GM23248 (cell line): ENCODE data around the gene MRPL40. TPM values are rescaled to one million over a fixed set of nuclear protein-coding genes. Genes with fewer than 3 reads are reported as not detected.
"Not testable (repeated sequence)": the region's sequence is repeated elsewhere in the genome, so short reads cannot be mapped to it uniquely, and the experiment has no call there.

Source experiments
- DNase-seq: peaks from one replicate; pipeline ENCODE4 v3.0.0-alpha.2; 2015
- H2AFZ ChIP-seq: fragments of 200-600 bp; sonication (generic); 2 replicates; pipeline ENCODE4 v1.6.1; 2016; ENCODE audit warnings: antibody characterized with exemption
- H3F3A ChIP-seq: fragments of 200-600 bp; sonication (generic); 2 replicates; pipeline ENCODE4 v1.6.1; 2016; ENCODE audit warnings: mild to moderate bottlenecking, antibody characterized with exemption, mixed run types; ENCODE audit not compliant: insufficient read depth
- H3K27ac ChIP-seq: fragments of 200-600 bp; sonication (generic); 2 replicates; pipeline ENCODE4 v1.5.1; 2016; ENCODE audit warnings: mild to moderate bottlenecking
- H3K27me3 ChIP-seq: fragments of 200-600 bp; sonication (generic); replicated peaks from 2 replicates; pipeline ENCODE4 v1.6.1; 2016; ENCODE audit warnings: mild to moderate bottlenecking; ENCODE audit not compliant: insufficient read depth
- H3K36me3 ChIP-seq: fragments of 200-600 bp; sonication (generic); 2 replicates; pipeline ENCODE4 v1.6.1; 2016; ENCODE audit warnings: low read depth, mild to moderate bottlenecking
- H3K4me1 ChIP-seq: fragments of 200-600 bp; sonication (generic); 2 replicates; pipeline ENCODE4 v1.6.1; 2016; ENCODE audit warnings: mild to moderate bottlenecking; ENCODE audit not compliant: insufficient read depth
- H3K4me2 ChIP-seq: fragments of 200-600 bp; sonication (generic); one replicate; pipeline ENCODE4 v1.6.1; 2016; ENCODE audit warnings: mild to moderate bottlenecking; ENCODE audit not compliant: unreplicated experiment
- H3K4me3 ChIP-seq: fragments of 200-600 bp; sonication (generic); 2 replicates; pipeline ENCODE4 v1.5.1; 2016; ENCODE audit warnings: mild to moderate bottlenecking
- H3K79me2 ChIP-seq: fragments of 200-600 bp; sonication (generic); 2 replicates; pipeline ENCODE4 v1.6.1; 2016; ENCODE audit warnings: mild to moderate bottlenecking; ENCODE audit not compliant: insufficient read depth
- H3K9ac ChIP-seq: fragments of 200-600 bp; sonication (generic); 2 replicates; pipeline ENCODE4 v1.6.1; 2016; ENCODE audit warnings: mild to moderate bottlenecking
- H3K9me2 ChIP-seq: fragments of 200-600 bp; sonication (generic); 2 replicates; pipeline ENCODE4 v1.6.1; 2016; ENCODE audit warnings: mixed run types, mild to moderate bottlenecking, moderate library complexity; ENCODE audit not compliant: insufficient read depth
- H3K9me3 ChIP-seq: fragments of 200-600 bp; sonication (generic); one replicate; pipeline ENCODE4 v1.6.1; 2017; ENCODE audit warnings: low read depth
- H4K20me1 ChIP-seq: fragments of 200-600 bp; sonication (generic); 2 replicates; pipeline ENCODE4 v1.6.0; 2016; ENCODE audit not compliant: insufficient read depth
- EZH2 ChIP-seq: fragments of 200-600 bp; sonication (generic); IDR thresholded peaks from 2 replicates; pipeline ENCODE4 v1.6.1; 2018; ENCODE audit warnings: antibody characterized with exemption, mild to moderate bottlenecking; ENCODE audit not compliant: insufficient read depth, poor library complexity, severe bottlenecking
- EZH2phosphoT487 ChIP-seq: fragments of 200-600 bp; sonication (generic); IDR thresholded peaks from 2 replicates; pipeline ENCODE4 v1.6.1; 2018; ENCODE audit warnings: antibody characterized with exemption, moderate library complexity, mild to moderate bottlenecking, low read depth; ENCODE audit not compliant: insufficient read depth
- WGBS, 2 experiments: methylation state at CpG; one replicate each; pipeline ENCODE4 v1.1.6; 2015 to 2017; ENCODE audit warnings: low lambda C conversion rate in 2 of 2, low coverage in 1 of 2; ENCODE audit errors: missing lambda C conversion rate in 2 of 2; 5-methylcytosine and 5-hydroxymethylcytosine counted together
- in situ Hi-C: fragments of 300-500 bp; cut with MboI; formaldehyde crosslinking; loops from 2 replicates; pipeline ENCODE4 v1.15.0; 2020
- polyA plus RNA-seq: library from polyadenylated mRNA; unstranded; fragments of >200 nt; fragmentation: Nextera tagmentation; extraction: Ambion mirVana; gene quantifications from 2 replicates; pipeline ENCODE4 v1.2.1, GENCODE V29; 2016
- total RNA-seq: library from RNA; depleted of rRNA; stranded (reverse); fragments of >200 nt; shearing (Covaris generic); gene quantifications from 2 replicates; pipeline ENCODE4 v1.2.3, GENCODE V29; 2014

The MRPL40 gene
- total and polyA plus RNA-seq, 2 experiments from 2014 or later, result 37.6 to 81.9 TPM

GRCh38 chr22:19430890-19431541 lies 1.3 kb upstream of the MRPL40 start:
- peaks cover 25% of the 10 kb centered on the region for H3K4me1 ChIP-seq

GRCh38 chr22:19431649-19432132 lies 654 bp upstream of the MRPL40 start, which contains the start of gene HIRA:
Gene HIRA (minus strand): TSS chr22:19431733. CDS start chr22:19431476, 257 bp downstream.
- Histone ChIP-seq H3K27me3 (no peaks in the 10 kb centered on the region), H3K4me1 (peaks cover 25% of the 10 kb centered on the region), H3K27ac (peak within 1 kb of the TSS; percentile 99), H3K9me2 (no peaks in the 10 kb centered on the region), H3K4me3 (peak within 1 kb of the TSS; percentile 94), H3K9me3 (no peaks in the 10 kb centered on the region), H3K4me2 (peak within 1 kb of the TSS; percentile 98), H3K36me3 (no peaks in the 10 kb centered on the region; the same call in 1 of the 2 replicates), H3F3A (peaks cover 22% of the 10 kb centered on the region; the same call in 1 of the 2 replicates), H3K9ac (peak within 1 kb of the TSS; percentile 99), H2AFZ (peak within 1 kb of the TSS; percentile 77), H4K20me1 (no peaks in the 10 kb centered on the region), H3K79me2 (peaks cover 62% of the 10 kb centered on the region)
- DNase-seq, result peak; percentile 90
- WGBS, 2 experiments, result 1% methylated on average over 38 to 62 of the region's 66 CpGs
- TF ChIP-seq EZH2phosphoT487 (no peak), EZH2 (no peak)
- in situ Hi-C loops, result no loop called here

More at GRCh38 chr22:19430890-19431541, 1.3 kb upstream of the MRPL40 start:
- WGBS, 2 experiments, result 1% methylated on average over 31 to 52 of the region's 53 CpGs
- H4K20me1 ChIP-seq, result 0 out of 2 replicates have a peak, but pooled peaks cover 6% of the 10 kb centered on the region
- peak overlapping the region; percentile 46 for H2AFZ ChIP-seq
- DNase-seq, result peak; percentile 62
- H3K27me3 ChIP-seq, result no peaks in the 10 kb centered on the region
- H3K9ac ChIP-seq, result peak overlapping the region; percentile 99
- no peaks in the 10 kb centered on the region for H3K9me2 ChIP-seq
- no peak for TF ChIP-seq EZH2
- TF ChIP-seq EZH2phosphoT487, result no peak
- peak overlapping the region; percentile 98 for H3K4me2 ChIP-seq
- H3K27ac ChIP-seq, result peak overlapping the region; percentile 99
- H3K36me3 ChIP-seq, result no peaks in the 10 kb centered on the region; the same call in 1 of the 2 replicates
- in situ Hi-C loops, result no loop called here
- H3K4me3 ChIP-seq, result peak overlapping the region; percentile 94
- peaks cover 68% of the 10 kb centered on the region for H3K79me2 ChIP-seq
- no peaks in the 10 kb centered on the region for H3K9me3 ChIP-seq
- H3F3A ChIP-seq, result peaks cover 22% of the 10 kb centered on the region; the same call in 1 of the 2 replicates

DNA sequence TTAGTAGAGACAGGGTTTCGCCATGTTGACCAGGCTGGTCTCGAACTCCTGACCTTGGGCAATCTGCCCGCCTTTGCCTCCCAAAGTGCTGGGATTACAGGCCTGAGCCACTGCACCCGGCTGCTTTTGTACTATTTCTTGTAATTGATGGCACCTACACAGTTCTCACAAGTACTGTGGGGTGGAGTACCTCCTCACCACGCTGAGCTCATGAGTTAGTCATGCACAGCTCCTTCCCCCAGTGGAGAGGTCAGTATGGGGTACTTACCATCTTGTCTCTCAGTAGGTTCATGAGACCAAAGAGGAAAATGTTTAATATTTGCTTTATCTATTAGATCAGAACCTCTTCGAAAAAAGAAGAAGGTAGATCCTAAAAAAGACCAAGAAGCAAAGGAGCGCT lies 2.1 kb downstream of the MRPL40 start:
- no peak overlapping the region for H3K4me2 ChIP-seq
- no peaks in the 10 kb centered on the region for H3K27me3 ChIP-seq
- no peaks in the 10 kb centered on the region for H3K9me3 ChIP-seq
- TF ChIP-seq EZH2 (no peak), EZH2phosphoT487 (no peak)
- no peaks in the 10 kb centered on the region; the same call in 1 of the 2 replicates for H3K36me3 ChIP-seq
- peak; percentile 31 for DNase-seq
- WGBS, 2 experiments, result 92 to 95% methylated on average over 7 of the region's 7 CpGs
- H3K79me2 ChIP-seq, result peaks cover 52% of the 10 kb centered on the region
- H3K4me1 ChIP-seq, result peaks cover 18% of the 10 kb centered on the region
- no peaks in the 10 kb centered on the region for H4K20me1 ChIP-seq
- H2AFZ ChIP-seq, result no peak overlapping the region
- no peak overlapping the region for H3K4me3 ChIP-seq
- H3K27ac ChIP-seq, result no peak overlapping the region
- H3K9me2 ChIP-seq, result no peaks in the 10 kb centered on the region
- no peak overlapping the region for H3K9ac ChIP-seq
- peaks cover 21% of the 10 kb centered on the region; the same call in 1 of the 2 replicates for H3F3A ChIP-seq
- in situ Hi-C loops, result no loop called here

DNA sequence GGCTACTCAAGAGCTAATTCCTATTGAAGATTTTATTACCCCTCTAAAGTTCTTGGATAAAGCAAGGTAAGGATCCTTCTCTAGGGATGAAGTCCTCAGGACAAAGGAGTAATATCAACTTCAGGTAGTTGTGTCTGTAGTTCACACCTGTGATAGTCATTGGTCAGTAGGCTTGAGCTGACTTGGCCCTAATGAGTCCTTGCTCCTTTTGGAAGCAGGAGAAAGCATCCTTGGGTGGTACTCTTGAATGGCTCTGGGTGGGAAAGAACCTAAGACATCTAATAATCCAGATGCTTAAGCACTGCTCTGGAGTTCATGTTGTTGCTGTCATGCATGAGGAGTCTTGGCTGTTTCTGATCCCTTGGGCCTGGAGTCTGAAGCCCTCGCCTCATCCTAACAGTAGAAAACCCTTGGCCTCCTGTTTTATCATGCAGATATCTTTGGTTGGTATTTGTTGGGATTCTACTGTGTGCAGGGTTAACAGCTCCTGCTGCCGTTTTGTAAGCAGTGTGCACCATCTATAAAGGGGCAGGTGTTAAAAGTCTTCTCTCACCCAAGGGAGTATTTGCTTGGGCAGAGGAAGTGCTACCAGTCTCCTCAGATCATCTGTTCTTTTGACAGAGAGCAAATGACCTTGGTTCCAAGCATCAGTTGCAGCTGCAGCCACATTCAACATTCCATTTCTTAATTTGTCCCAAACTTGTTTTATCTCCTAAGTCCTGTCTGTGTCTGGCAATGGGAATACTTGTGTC lies 2.7 kb downstream of the MRPL40 start:
- no peak overlapping the region for H3K4me2 ChIP-seq
- no peak overlapping the region for H3K27ac ChIP-seq
- 76 to 86% methylated on average over 2 of the region's 2 CpGs for WGBS, 2 experiments
- no peak for TF ChIP-seq EZH2
- TF ChIP-seq EZH2phosphoT487, result no peak
- peaks cover 15% of the 10 kb centered on the region; the same call in 1 of the 2 replicates for H3F3A ChIP-seq
- H3K36me3 ChIP-seq, result no peaks in the 10 kb centered on the region; the same call in 1 of the 2 replicates
- no peak for DNase-seq
- H3K4me3 ChIP-seq, result no peak overlapping the region
- no peaks in the 10 kb centered on the region for H3K27me3 ChIP-seq
- no peaks in the 10 kb centered on the region for H3K9me2 ChIP-seq
- peaks cover 52% of the 10 kb centered on the region for H3K79me2 ChIP-seq
- in situ Hi-C loops, result no loop called here
- peaks cover 12% of the 10 kb centered on the region for H3K4me1 ChIP-seq
- no peaks in the 10 kb centered on the region for H3K9me3 ChIP-seq
- H2AFZ ChIP-seq, result no peak overlapping the region
- H3K9ac ChIP-seq, result no peak overlapping the region
- no peaks in the 10 kb centered on the region for H4K20me1 ChIP-seq

DNA sequence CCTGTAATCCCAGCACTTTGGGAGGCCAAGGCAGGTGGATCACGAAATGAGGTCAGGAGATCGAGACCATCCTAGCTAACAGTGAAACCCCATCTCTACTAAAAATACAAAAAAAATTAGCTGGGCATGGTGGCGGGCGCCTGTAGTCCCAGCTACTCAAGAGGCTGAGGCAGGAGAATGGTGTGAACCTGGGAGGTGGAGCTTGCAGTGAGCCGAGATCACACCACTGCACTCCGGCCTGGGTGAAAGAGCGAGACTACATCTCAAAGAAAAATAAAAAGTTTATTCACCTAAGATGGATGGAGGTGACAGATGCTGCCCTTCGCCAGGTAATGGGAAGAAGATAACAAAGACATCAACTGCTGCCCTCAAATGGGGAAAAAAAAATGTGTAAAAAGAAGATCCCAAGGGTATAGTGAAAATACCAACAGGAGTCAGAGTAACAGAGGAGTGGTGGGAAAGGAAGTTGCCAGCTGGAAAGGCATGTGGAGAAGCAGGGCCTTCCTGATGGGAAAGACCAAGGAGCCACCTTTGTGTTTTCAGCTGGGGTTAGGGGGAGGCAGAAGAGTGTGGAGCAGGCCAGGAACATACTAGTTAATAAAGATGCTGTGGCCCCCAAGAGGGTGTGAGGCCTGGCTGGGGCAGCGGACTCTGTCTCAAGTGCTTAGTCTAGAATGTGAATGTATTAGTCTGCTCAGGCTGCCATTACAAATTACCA lies 4.3 kb downstream of the MRPL40 start:
- H4K20me1 ChIP-seq, H3K4me1 ChIP-seq, H3K36me3 ChIP-seq, H3F3A ChIP-seq, H2AFZ ChIP-seq, H3K4me2 ChIP-seq, in situ Hi-C loops, DNase-seq, H3K4me3 ChIP-seq, H3K9ac ChIP-seq, H3K27me3 ChIP-seq, H3K27ac ChIP-seq, H3K9me3 ChIP-seq, H3K9me2 ChIP-seq: not testable (repeated sequence)
- peaks cover 53% of the 10 kb centered on the region for H3K79me2 ChIP-seq
- WGBS, 2 experiments, result 86 to 88% methylated on average over 9 of the region's 9 CpGs
